Osteocyte (in vitro differentiated cells): ENCODE results near the gene SYNDIG1. TPM values are rescaled to one million over a fixed set of nuclear protein-coding genes. Genes with fewer than 3 reads are reported as not detected.

Experiments
- DNase-seq: peaks from one replicate; pipeline ENCODE4 v3.0.0; 2021; ENCODE audit warnings: mixed read lengths; ENCODE audit not compliant: unreplicated experiment; ENCODE audit errors: extremely low spot score
- H3K27ac Mint-ChIP-seq: one replicate; pipeline ENCODE4 v1.8.0; 2021; ENCODE audit warnings: mild to moderate bottlenecking, mixed read lengths; ENCODE audit not compliant: unreplicated experiment
- H3K27me3 Mint-ChIP-seq: one replicate; pipeline ENCODE4 v1.8.0; 2021; ENCODE audit warnings: mixed read lengths; ENCODE audit not compliant: unreplicated experiment
- H3K36me3 Mint-ChIP-seq: one replicate; pipeline ENCODE4 v1.8.0; 2021; ENCODE audit warnings: mixed read lengths; ENCODE audit not compliant: unreplicated experiment
- H3K4me1 Mint-ChIP-seq: one replicate; pipeline ENCODE4 v1.8.0; 2021; ENCODE audit warnings: mixed read lengths; ENCODE audit not compliant: unreplicated experiment
- H3K4me3 Mint-ChIP-seq: one replicate; pipeline ENCODE4 v1.8.0; 2021; ENCODE audit warnings: mild to moderate bottlenecking, moderate library complexity, mixed read lengths; ENCODE audit not compliant: unreplicated experiment
- H3K9me3 Mint-ChIP-seq: one replicate; pipeline ENCODE4 v1.8.0; 2021; ENCODE audit warnings: mixed read lengths; ENCODE audit not compliant: unreplicated experiment
- CTCF ChIP-seq: fragments of 200-600 bp; sonication (generic); IDR thresholded peaks from 2 replicates; pipeline ENCODE4 v1.5.0; 2021; ENCODE audit warnings: antibody characterized with exemption, mild to moderate bottlenecking, moderate library complexity
- total RNA-seq: library from RNA; stranded (reverse); gene quantifications from 2 replicates; pipeline ENCODE4 v1.2.1, GENCODE V29; 2021

Gene SYNDIG1
- total RNA-seq, 1 donor from 2014 or later, result 0.40 TPM

- Mint-ChIP-seq H3K36me3 (no peaks in the 10 kb centered on the region), H3K27ac (no peak overlapping the region), H3K27me3 (peaks cover 26% of the 10 kb centered on the region), H3K9me3 (no peaks in the 10 kb centered on the region), H3K4me1 (no peaks in the 10 kb centered on the region), H3K4me3 (no peak overlapping the region)
- TF ChIP-seq CTCF, result no peak
- DNase-seq, result peak; percentile 63
These were observed 235.5 kb downstream of the SYNDIG1 start for GRCh38 chr20:24704899-24705298.

GRCh38 chr20:24705486-24705885 lies 236.1 kb downstream of the SYNDIG1 start:
- H3K27ac Mint-ChIP-seq, result no peak overlapping the region
- no peak for DNase-seq
- peaks cover 30% of the 10 kb centered on the region for H3K27me3 Mint-ChIP-seq
- H3K36me3 Mint-ChIP-seq, result no peaks in the 10 kb centered on the region
- H3K9me3 Mint-ChIP-seq, result no peaks in the 10 kb centered on the region
- H3K4me3 Mint-ChIP-seq, result no peak overlapping the region
- no peak for TF ChIP-seq CTCF
- no peaks in the 10 kb centered on the region for H3K4me1 Mint-ChIP-seq

GRCh38 chr20:24708411-24709295 lies 239.2 kb downstream of the SYNDIG1 start:
- no peak for TF ChIP-seq CTCF
- Mint-ChIP-seq H3K9me3 (peaks cover 9% of the 10 kb centered on the region), H3K27ac (no peak overlapping the region), H3K36me3 (no peaks in the 10 kb centered on the region), H3K4me1 (no peaks in the 10 kb centered on the region), H3K4me3 (no peak overlapping the region), H3K27me3 (peaks cover 49% of the 10 kb centered on the region)
- DNase-seq, result peak; percentile 64
